Activated CD8-positive, alpha-beta memory T cell treated with anti-CD3 and anti-CD28 coated beads, Interleukin-2, amount 50 U/mL, for 1 hour (primary cell): ENCODE measurements around the gene ICOS.
"Not testable (repeated sequence)": the region's sequence is repeated elsewhere in the genome, so short reads cannot be mapped to it uniquely, and the experiment has no call there.

ENCODE experiments used
- DNase-seq: peaks from one replicate; pipeline ENCODE4 v3.0.0-alpha.2; 2020; ENCODE audit errors: extremely low read depth

ICOS gene

GRCh38 chr2:203918264-203918663 is 18.3 kb upstream of the ICOS start:
- DNase-seq, result no peak

GRCh38 chr2:203918839-203919238 is 17.7 kb upstream of the ICOS start:
- DNase-seq, result no peak

GRCh38 chr2:203925512-203926158 is 10.9 kb upstream of the ICOS start:
- no peak for DNase-seq

GRCh38 chr2:203928849-203929248 is 7.7 kb upstream of the ICOS start:
- no peak for DNase-seq

- DNase-seq, result not testable (repeated sequence)
These were observed 5.3 kb upstream of the ICOS start for GRCh38 chr2:203931262-203931661.

- DNase-seq, result peak; percentile 34
These were observed 2.5 kb upstream of the ICOS start for GRCh38 chr2:203934041-203934492.

GRCh38 chr2:203934711-203935438 is 1.7 kb upstream of the ICOS start:
- DNase-seq, result no peak

GRCh38 chr2:203935568-203935967 is 995 bp upstream of the ICOS start:
- no peak for DNase-seq

GRCh38 chr2:203936949-203937348 is 386 bp downstream of the ICOS start:
- no peak for DNase-seq

- no peak for DNase-seq
These were observed 1.2 kb downstream of the ICOS start for GRCh38 chr2:203937788-203938187.

GRCh38 chr2:203940039-203940438 is 3.5 kb downstream of the ICOS start:
- no peak for DNase-seq

GRCh38 chr2:203943493-203944382 is 7.2 kb downstream of the ICOS start:
- not testable (repeated sequence) for DNase-seq

GRCh38 chr2:203948733-203949132 is 12.2 kb downstream of the ICOS start:
- no peak for DNase-seq

- no peak for DNase-seq
These were observed 12.7 kb downstream of the ICOS start for GRCh38 chr2:203949228-203949627.

- DNase-seq, result peak; percentile 28
These were observed 14.9 kb downstream of the ICOS start for GRCh38 chr2:203951366-203951902.

- DNase-seq, result no peak
These were observed 22.7 kb downstream of the ICOS start for GRCh38 chr2:203959265-203959664.

GRCh38 chr2:203959672-203960071 is 23.1 kb downstream of the ICOS start:
- DNase-seq, result no peak

GRCh38 chr2:203960811-203961210 is 24.2 kb downstream of the ICOS start:
- DNase-seq, result no peak

GRCh38 chr2:203965190-203965589 is 28.6 kb downstream of the ICOS start:
- DNase-seq, result not testable (repeated sequence)

- no peak for DNase-seq
These were observed 34.7 kb downstream of the ICOS start for GRCh38 chr2:203971251-203971650.

GRCh38 chr2:203972066-203972465 is 35.5 kb downstream of the ICOS start:
- no peak for DNase-seq

GRCh38 chr2:203973000-203973399 is 36.4 kb downstream of the ICOS start:
- DNase-seq, result no peak
